CD4-positive, alpha-beta T cell (primary cell): ENCODE results near the gene ALK. TPM values are rescaled to one million over a fixed set of nuclear protein-coding genes. Genes with fewer than 3 reads are reported as not detected.

ENCODE experiments used
- ATAC-seq: fragments of 200-7000 bp; cut with Tn5 transposase; one replicate; pipeline ENCODE4 v1.10.0; 2022; ENCODE audit warnings: mild to moderate bottlenecking; ENCODE audit not compliant: poor library complexity
- CTCF ChIA-PET: fragments of 350-600 bp; sonication (Branson Sonifier 250); formaldehyde crosslinking; loops from one replicate; lab custom pipeline; 2021; ENCODE audit warnings: antibody characterized with exemption, inconsistent platforms; lab: Charles Lee
- POLR2A ChIA-PET: fragments of 350-600 bp; sonication (Branson Sonifier 250); formaldehyde crosslinking; loops from one replicate; lab custom pipeline; 2021; ENCODE audit warnings: antibody characterized with exemption, inconsistent platforms; lab: Charles Lee
- DNase-seq, 14 experiments: peaks; one replicate each; pipeline ENCODE4 v3.0.0-alpha.2; 2013 to 2020; ENCODE audit warnings: mixed read lengths in 2 of 14
- H3K27ac ChIP-seq, 2 donors: one replicate each; pipeline versions ENCODE4 v1.5.1 to v1.7.0; 2013; ENCODE audit warnings: low read length in 2 of 2, low read depth in 1 of 2, mild to moderate bottlenecking in 1 of 2
- H3K27me3 ChIP-seq, 2 experiments: 1 replicate in 1 of 2; 2 replicates in 1 of 2; pipeline versions ENCODE4 v1.6.1 to v1.7.0; 2013; ENCODE audit warnings: low read length in 2 of 2, control low read depth in 1 of 2, mild to moderate bottlenecking in 1 of 2, moderate library complexity in 1 of 2; ENCODE audit not compliant: insufficient read depth in 2 of 2, control insufficient read depth in 1 of 2
- H3K36me3 ChIP-seq: one replicate; pipeline ENCODE4 v1.6.1; 2013; ENCODE audit warnings: low read length, control low read depth; ENCODE audit not compliant: insufficient read depth
- H3K4me1 ChIP-seq: one replicate; pipeline ENCODE4 v1.6.1; 2013; ENCODE audit warnings: low read length, control low read depth; ENCODE audit not compliant: insufficient read depth
- H3K4me3 ChIP-seq: one replicate; pipeline ENCODE4 v1.5.1; 2013; ENCODE audit warnings: mild to moderate bottlenecking, low read length, moderate library complexity
- H3K9me3 ChIP-seq, 2 experiments: 1 replicate in 1 of 2; 2 replicates in 1 of 2; pipeline versions ENCODE4 v1.6.1 to v1.7.0; 2013; ENCODE audit warnings: low read length in 2 of 2, mild to moderate bottlenecking in 2 of 2, control low read depth in 1 of 2, moderate library complexity in 1 of 2; ENCODE audit not compliant: control insufficient read depth in 1 of 2, insufficient read depth in 1 of 2
- H3K27ac Mint-ChIP-seq: one replicate; pipeline ENCODE4 v1.8.0; 2020; ENCODE audit warnings: mixed read lengths
- H3K27me3 Mint-ChIP-seq: one replicate; pipeline ENCODE4 v1.8.0; 2021; ENCODE audit warnings: mixed read lengths
- H3K36me3 Mint-ChIP-seq: one replicate; pipeline ENCODE4 v1.8.0; 2021; ENCODE audit warnings: low read depth, mixed read lengths
- H3K4me1 Mint-ChIP-seq: one replicate; pipeline ENCODE4 v1.8.0; 2021; ENCODE audit warnings: low read depth, mixed read lengths
- H3K4me3 Mint-ChIP-seq: one replicate; pipeline ENCODE4 v1.8.0; 2020; ENCODE audit warnings: mild to moderate bottlenecking, mixed read lengths
- H3K9me3 Mint-ChIP-seq: one replicate; pipeline ENCODE4 v1.8.0; 2020; ENCODE audit warnings: mixed read lengths
- CTCF ChIP-seq: fragments of 200-600 bp; IDR thresholded peaks from one replicate; pipeline ENCODE4 v1.8.0; 2022; ENCODE audit warnings: antibody characterized with exemption, mild to moderate bottlenecking
- intact Hi-C, 2 experiments: fragments of 100-400 bp; cut with DNase I in 1 of 2; cut with micrococcal nuclease in 1 of 2; formaldehyde crosslinking; loops; one replicate each; pipeline versions ENCODE4 v1.15.1 to v1.9.0; 2023 to 2025; cut with DNase I, micrococcal nuclease
- total RNA-seq, 174 experiments: library from RNA in 2 of 174; stranded (reverse) in 2 of 174; gene quantifications; one replicate each; pipeline ENCODE4 v1.2.3 and lab custom pipeline; 2021 to 2026

The ALK gene
- total RNA-seq, 2 experiments from 2014 or later = not detected

GRCh38 chr2:29295845-29296244 lies 625.5 kb downstream of the ALK start:
- Histone ChIP-seq H3K36me3 (no peaks in the 10 kb centered on the region), H3K9me3 (peaks cover 0 to 2% of the 10 kb centered on the region in 2 experiments), H3K4me1 (no peaks in the 10 kb centered on the region), H3K4me3 (no peak overlapping the region), H3K27me3 (peaks cover 11 to 14% of the 10 kb centered on the region in 2 experiments), H3K27ac (no peak overlapping the region)
- Mint-ChIP-seq H3K36me3 (no peaks in the 10 kb centered on the region), H3K4me3 (no peak overlapping the region), H3K9me3 (no peaks in the 10 kb centered on the region), H3K27me3 (peaks cover 51% of the 10 kb centered on the region), H3K4me1 (no peaks in the 10 kb centered on the region), H3K27ac (no peak overlapping the region)
- TF ChIP-seq CTCF = no peak
- peak in 1 of 14 experiments; percentile 11 for DNase-seq
- no peak for ATAC-seq
- POLR2A ChIA-PET = interaction anchor here (0.5 kb wide), 1 partner anchor 960 kb away, joined by 3 read pairs; no protein-coding TSS in a partner anchor
- CTCF ChIA-PET = no interaction called here
- intact Hi-C loops = no loop called here

- no peaks in the 10 kb centered on the region for H3K9me3 Mint-ChIP-seq
Measured at GRCh38 chr2:29293830-29294438, 627.5 kb downstream of the ALK start.

GRCh38 chr2:29290293-29291047 lies 630.9 kb downstream of the ALK start:
- no peaks in the 10 kb centered on the region for H3K36me3 Mint-ChIP-seq

More at GRCh38 chr2:29293830-29294438, 627.5 kb downstream of the ALK start:
- Histone ChIP-seq H3K9me3 (peaks cover 0 to 9% of the 10 kb centered on the region in 2 experiments), H3K36me3 (no peaks in the 10 kb centered on the region), H3K4me3 (no peak overlapping the region), H3K27ac (no peak overlapping the region), H3K4me1 (no peaks in the 10 kb centered on the region), H3K27me3 (peaks cover 11 to 20% of the 10 kb centered on the region in 2 experiments)
- H3K4me1 Mint-ChIP-seq = no peaks in the 10 kb centered on the region
- ChIA-PET CTCF (no interaction called here), POLR2A (no interaction called here)
- H3K4me3 Mint-ChIP-seq = no peak overlapping the region
- no peaks in the 10 kb centered on the region for H3K36me3 Mint-ChIP-seq
- intact Hi-C loops = no loop called here
- TF ChIP-seq CTCF = no peak
- H3K27me3 Mint-ChIP-seq = peaks cover 57% of the 10 kb centered on the region
- ATAC-seq (no peak), DNase-seq (peak in 2 of 14 experiments; percentile 8 to 14)
- no peak overlapping the region for H3K27ac Mint-ChIP-seq

More at GRCh38 chr2:29290293-29291047, 630.9 kb downstream of the ALK start:
- H3K4me1 ChIP-seq = no peaks in the 10 kb centered on the region
- ATAC-seq = no peak
- peaks cover 0 to 16% of the 10 kb centered on the region in 2 experiments for H3K9me3 ChIP-seq
- H3K4me3 ChIP-seq = no peak overlapping the region
- H3K36me3 ChIP-seq = no peaks in the 10 kb centered on the region
- peaks cover 11 to 17% of the 10 kb centered on the region in 2 experiments for H3K27me3 ChIP-seq
- Mint-ChIP-seq H3K9me3 (no peaks in the 10 kb centered on the region), H3K4me3 (no peak overlapping the region), H3K27ac (no peak overlapping the region), H3K4me1 (no peaks in the 10 kb centered on the region), H3K27me3 (peaks cover 49% of the 10 kb centered on the region)
- DNase-seq = no peak
- TF ChIP-seq CTCF = no peak
- intact Hi-C loops = no loop called here
- no peak overlapping the region for H3K27ac ChIP-seq
- ChIA-PET POLR2A (no interaction called here), CTCF (no interaction called here)
